Measurements from ENCODE around the gene AOAH.
"Not testable (repeated sequence)": the region's sequence is repeated elsewhere in the genome, so short reads cannot be mapped to it uniquely, and the experiment has no call there.

The AOAH gene

GRCh38 chr7:36736899-36737211, 12.6 kb upstream of the AOAH start:
- DNase-seq (ENCODE audit: low read depth): no peak

- DNase-seq (ENCODE audit: low read depth): no peak
Observed at GRCh38 chr7:36736090-36736898, 12.0 kb upstream of the AOAH start.

- DNase-seq (ENCODE audit: low read depth): no peak
Observed at GRCh38 chr7:36735172-36735571, 10.9 kb upstream of the AOAH start.

- DNase-seq (ENCODE audit: low read depth): no peak
Observed at GRCh38 chr7:36734731-36735130, 10.4 kb upstream of the AOAH start.

- DNase-seq (ENCODE audit: low read depth): no peak
Observed at GRCh38 chr7:36733411-36733810, 9.1 kb upstream of the AOAH start.

GRCh38 chr7:36732806-36733205, 8.5 kb upstream of the AOAH start:
- no peak for DNase-seq (ENCODE audit: low read depth)

GRCh38 chr7:36730046-36730445, 5.8 kb upstream of the AOAH start:
- DNase-seq (ENCODE audit: low read depth): no peak

GRCh38 chr7:36728143-36728542, 3.8 kb upstream of the AOAH start:
- DNase-seq (ENCODE audit: low read depth): no peak

GRCh38 chr7:36726806-36727503, 2.7 kb upstream of the AOAH start:
- no peak for DNase-seq (ENCODE audit: low read depth)

- no peak for DNase-seq (ENCODE audit: low read depth)
Observed at GRCh38 chr7:36726311-36726710, 2.0 kb upstream of the AOAH start.

GRCh38 chr7:36724996-36725395, 702 bp upstream of the AOAH start:
- DNase-seq (ENCODE audit: low read depth): no peak

GRCh38 chr7:36723291-36723690, 1.0 kb downstream of the AOAH start:
- DNase-seq (ENCODE audit: low read depth): no peak

- no peak for DNase-seq (ENCODE audit: low read depth)
Observed at GRCh38 chr7:36719083-36719632, 5.1 kb downstream of the AOAH start.

GRCh38 chr7:36717586-36717985, 6.7 kb downstream of the AOAH start:
- no peak for DNase-seq (ENCODE audit: low read depth)

GRCh38 chr7:36716802-36717201, 7.5 kb downstream of the AOAH start:
- DNase-seq (ENCODE audit: low read depth): not testable (repeated sequence)

- DNase-seq (ENCODE audit: low read depth): no peak
Observed at GRCh38 chr7:36712015-36712414, 12.3 kb downstream of the AOAH start.

- DNase-seq (ENCODE audit: low read depth): no peak
Observed at GRCh38 chr7:36711256-36711655, 13.0 kb downstream of the AOAH start.

GRCh38 chr7:36710186-36710791, 14.0 kb downstream of the AOAH start:
- DNase-seq (ENCODE audit: low read depth): no peak

- no peak for DNase-seq (ENCODE audit: low read depth)
Observed at GRCh38 chr7:36708767-36709166, 15.5 kb downstream of the AOAH start.

- DNase-seq (ENCODE audit: low read depth): no peak
Observed at GRCh38 chr7:36707898-36708297, 16.4 kb downstream of the AOAH start.

- DNase-seq (ENCODE audit: low read depth): no peak
Observed at GRCh38 chr7:36707465-36707864, 16.8 kb downstream of the AOAH start.

- DNase-seq (ENCODE audit: low read depth): not testable (repeated sequence)
Observed at GRCh38 chr7:36703860-36704259, 20.4 kb downstream of the AOAH start.

GRCh38 chr7:36692456-36692855, 31.8 kb downstream of the AOAH start:
- DNase-seq (ENCODE audit: low read depth): no peak

Data from stimulated activated CD8-positive, alpha-beta memory T cell treated with anti-CD3 and anti-CD28 coated beads, Interleukin-7, amount 100 ng/mL, for 24 hours (primary cell).